Lung (tissue), 12 donors: Measurements from ENCODE around the gene CSF1. TPM values are rescaled to one million over a fixed set of nuclear protein-coding genes. Genes with fewer than 3 reads are reported as not detected.

Experiments used
- ATAC-seq: fragments of 200-7000 bp; cut with Tn5 transposase; one replicate; pipeline ENCODE4 v1.9.1; 2020; ENCODE audit warnings: moderate number of reproducible peaks; ENCODE audit not compliant: insufficient read depth, low FRiP score
- DNase-seq, 3 donors: peaks; one replicate each; pipeline ENCODE4 v3.0.0-alpha.2; 2013 to 2017
- H3K27ac ChIP-seq, 2 donors: one replicate each; pipeline ENCODE4 v1.5.1; 2013; ENCODE audit warnings: mild to moderate bottlenecking in 2 of 2, moderate library complexity in 2 of 2, control low read depth in 1 of 2, inconsistent platforms in 1 of 2, low read depth in 1 of 2, low read length in 1 of 2
- H3K27me3 ChIP-seq, 3 donors: one replicate each; pipeline ENCODE4 v1.5.1; 2013; ENCODE audit warnings: low read length in 2 of 3; ENCODE audit not compliant: control insufficient read depth in 3 of 3, insufficient read depth in 3 of 3
- H3K36me3 ChIP-seq, 4 donors: one replicate each; pipeline ENCODE4 v1.5.1; 2013; ENCODE audit warnings: low read length in 4 of 4, mild to moderate bottlenecking in 1 of 4, moderate library complexity in 1 of 4; ENCODE audit not compliant: control insufficient read depth in 4 of 4, insufficient read depth in 4 of 4
- H3K4me1 ChIP-seq, 5 donors: one replicate each; pipeline ENCODE4 v1.5.1; 2013; ENCODE audit warnings: low read length in 5 of 5, mild to moderate bottlenecking in 2 of 5, moderate library complexity in 1 of 5; ENCODE audit not compliant: control insufficient read depth in 5 of 5, insufficient read depth in 5 of 5
- H3K4me3 ChIP-seq: one replicate; pipeline ENCODE4 v1.5.1; 2013; ENCODE audit warnings: mild to moderate bottlenecking, control low read depth, moderate library complexity
- H3K9ac ChIP-seq, 2 donors: one replicate each; pipeline ENCODE4 v1.5.1; 2013; ENCODE audit warnings: low read length in 2 of 2, control low read depth in 1 of 2; ENCODE audit not compliant: insufficient read depth in 1 of 2
- H3K9me3 ChIP-seq, 4 donors: one replicate each; pipeline ENCODE4 v1.5.1; 2013; ENCODE audit warnings: low read length in 3 of 4, mild to moderate bottlenecking in 1 of 4, moderate library complexity in 1 of 4; ENCODE audit not compliant: control insufficient read depth in 4 of 4, insufficient read depth in 3 of 4
- WGBS, 2 donors: extraction: QIAGEN DNeasy Blood & Tissue Kit; methylation state at CpG; one replicate each; pipeline ENCODE4 v1.1.7; 2013; 5-methylcytosine and 5-hydroxymethylcytosine counted together
- polyA plus RNA-seq, 2 donors: library from polyadenylated mRNA; stranded (reverse); fragments of 200-250 nt; gene quantifications; one replicate each; pipeline ENCODE4 v1.2.1, GENCODE V29; 2013
- total RNA-seq, 2 donors: library from RNA; depleted of rRNA in 1 of 2; stranded (reverse); fragments of >200 nt in 1 of 2; gene quantifications; one replicate each; pipeline ENCODE4 v1.2.1, GENCODE V29; 2014 to 2021
- TF ChIP-seq, protein P1 (sequence below): IDR thresholded peaks from 2 replicates; pipeline ENCODE4 v1.5.1; 2012; ENCODE audit warnings: mild to moderate bottlenecking; ENCODE audit errors: control extremely low read depth, extremely low read depth
- donor health status: control.
- donor health status: control.
- donor health status: Bipolar disorder and iron deficiency.
- donor health status: healthy.
- donor health status: DM: yes; HTN: yes; CAD: no.

The CSF1 gene
- total and polyA plus RNA-seq, 4 donors = 13.5 to 65.3 (median 28.5) TPM

DNA sequence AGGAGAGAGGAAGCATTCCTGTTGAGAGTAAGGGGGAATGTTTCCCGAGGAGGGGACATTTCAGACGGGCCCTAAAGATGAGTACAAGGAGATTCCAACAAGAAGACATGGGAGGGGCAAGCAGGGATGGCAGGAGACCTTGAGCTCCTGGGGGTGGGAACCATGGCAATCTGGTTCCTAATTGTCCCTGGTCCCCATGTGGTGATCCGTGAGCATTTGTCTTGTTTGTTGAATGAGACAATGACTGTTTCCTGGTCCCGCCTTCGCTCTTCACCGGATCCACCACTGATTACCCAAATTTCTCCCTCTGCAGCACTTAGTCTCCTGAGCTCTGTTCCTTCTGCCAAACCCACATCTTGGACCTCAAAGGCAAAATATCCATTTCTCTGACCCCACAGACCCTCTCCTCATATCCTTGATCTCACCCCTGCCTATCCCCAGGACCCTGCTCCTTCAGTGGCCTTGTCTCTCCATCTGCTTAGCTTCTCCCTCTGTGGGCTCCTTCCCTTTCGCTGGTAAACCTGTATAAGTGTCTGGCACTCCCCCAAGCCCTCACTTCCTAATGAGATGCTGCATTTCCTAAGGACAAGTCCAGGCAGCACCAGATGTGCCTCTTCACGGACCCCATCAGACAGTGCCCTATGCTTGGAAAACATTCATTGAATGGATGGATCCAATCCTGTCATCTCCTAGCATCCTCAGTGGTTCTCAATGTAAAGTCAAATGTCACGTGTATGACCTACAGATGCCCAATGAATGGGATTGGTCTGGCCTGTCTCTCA is 8.3 kb upstream of the CSF1 start:
- WGBS, 2 donors = 89 to 92% methylated on average over 9 of the region's 9 CpGs
- Histone ChIP-seq H3K4me3 (no peak overlapping the region), H3K9ac (no peak overlapping the region), H3K9me3 (no peaks in the 10 kb centered on the region), H3K27ac (no peak overlapping the region), H3K4me1 (peaks cover 0 to 3% (median 0%) of the 10 kb centered on the region in 5 donors), H3K27me3 (no peaks in the 10 kb centered on the region), H3K36me3 (no peaks in the 10 kb centered on the region)
- DNase-seq = no peak
- ATAC-seq = no peak
- TF ChIP-seq, protein P1, sequence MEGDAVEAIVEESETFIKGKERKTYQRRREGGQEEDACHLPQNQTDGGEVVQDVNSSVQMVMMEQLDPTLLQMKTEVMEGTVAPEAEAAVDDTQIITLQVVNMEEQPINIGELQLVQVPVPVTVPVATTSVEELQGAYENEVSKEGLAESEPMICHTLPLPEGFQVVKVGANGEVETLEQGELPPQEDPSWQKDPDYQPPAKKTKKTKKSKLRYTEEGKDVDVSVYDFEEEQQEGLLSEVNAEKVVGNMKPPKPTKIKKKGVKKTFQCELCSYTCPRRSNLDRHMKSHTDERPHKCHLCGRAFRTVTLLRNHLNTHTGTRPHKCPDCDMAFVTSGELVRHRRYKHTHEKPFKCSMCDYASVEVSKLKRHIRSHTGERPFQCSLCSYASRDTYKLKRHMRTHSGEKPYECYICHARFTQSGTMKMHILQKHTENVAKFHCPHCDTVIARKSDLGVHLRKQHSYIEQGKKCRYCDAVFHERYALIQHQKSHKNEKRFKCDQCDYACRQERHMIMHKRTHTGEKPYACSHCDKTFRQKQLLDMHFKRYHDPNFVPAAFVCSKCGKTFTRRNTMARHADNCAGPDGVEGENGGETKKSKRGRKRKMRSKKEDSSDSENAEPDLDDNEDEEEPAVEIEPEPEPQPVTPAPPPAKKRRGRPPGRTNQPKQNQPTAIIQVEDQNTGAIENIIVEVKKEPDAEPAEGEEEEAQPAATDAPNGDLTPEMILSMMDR = no peak

DNA sequence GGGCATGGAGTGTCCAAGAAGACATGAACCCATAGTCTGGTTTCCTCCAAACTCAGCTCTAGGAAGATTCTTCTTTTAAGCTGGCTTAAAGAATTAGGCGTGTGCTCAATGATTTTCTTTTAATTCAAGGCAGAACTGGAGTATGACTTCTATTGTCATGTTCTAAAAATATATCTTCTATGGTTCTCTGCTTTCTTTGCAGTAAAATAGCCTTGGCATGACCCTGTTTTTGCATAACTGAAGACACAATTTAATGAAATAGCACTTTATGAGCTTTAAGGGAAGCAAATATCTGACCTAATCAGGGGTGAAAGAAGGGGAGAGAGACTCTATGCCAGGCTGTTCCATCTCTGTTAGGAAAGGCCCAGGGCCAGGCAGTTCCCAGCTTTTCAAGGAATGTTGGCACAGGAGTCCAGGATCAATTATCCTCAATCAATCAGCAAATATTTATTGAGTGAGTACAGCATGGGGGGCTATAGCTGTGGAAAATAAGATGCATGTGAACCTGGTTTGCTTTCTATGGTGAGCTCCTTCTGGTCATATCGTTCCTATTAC is 7.2 kb upstream of the CSF1 start:
- Histone ChIP-seq H3K27me3 (no peaks in the 10 kb centered on the region), H3K9me3 (no peaks in the 10 kb centered on the region), H3K36me3 (no peaks in the 10 kb centered on the region), H3K9ac (no peak overlapping the region), H3K4me3 (no peak overlapping the region), H3K27ac (no peak overlapping the region), H3K4me1 (peaks cover 0 to 3% (median 0%) of the 10 kb centered on the region in 5 donors)
- DNase-seq (no peak), ATAC-seq (no peak)
- TF ChIP-seq, protein P1 = no peak
- WGBS, 2 donors = 97% methylated on average over 2 of the region's 2 CpGs

DNA sequence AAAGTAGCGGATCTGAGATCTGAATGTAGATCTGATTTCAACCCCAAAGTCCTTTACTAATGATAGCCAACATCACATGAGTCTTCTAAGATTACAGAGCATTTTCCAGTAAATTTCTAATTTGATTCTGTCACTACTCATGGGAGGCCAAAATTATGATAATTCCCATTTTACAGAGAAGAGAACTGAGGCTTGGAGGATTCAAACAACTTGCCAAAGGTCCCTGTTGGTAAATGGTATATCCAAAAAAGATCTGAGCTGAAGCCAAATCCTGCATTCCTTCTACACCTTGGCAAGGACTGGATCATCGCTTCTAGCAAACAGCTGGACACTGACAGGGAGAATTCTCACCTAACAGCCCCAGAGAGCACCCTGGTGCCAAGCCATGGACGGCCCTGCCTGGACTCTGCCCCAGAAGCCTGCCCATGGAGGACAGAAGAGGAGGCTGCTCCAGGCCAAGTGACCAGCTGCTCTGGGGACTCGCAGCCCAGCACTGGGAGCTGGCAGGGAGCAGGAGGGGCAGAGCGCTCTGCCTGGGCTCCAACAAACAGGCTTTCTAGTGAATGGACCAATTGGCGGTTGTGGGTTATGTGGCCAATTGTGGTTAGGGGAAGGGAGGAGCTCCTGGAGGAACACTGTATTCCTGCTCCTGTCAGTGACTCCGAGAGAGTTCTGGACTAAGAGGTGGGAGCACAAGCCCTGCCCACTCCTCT is 6.4 kb upstream of the CSF1 start:
- TF ChIP-seq, protein P1 = no peak
- peaks cover 0 to 6% (median 0%) of the 10 kb centered on the region in 5 donors for H3K4me1 ChIP-seq
- H3K36me3 ChIP-seq = no peaks in the 10 kb centered on the region
- no peak overlapping the region for H3K9ac ChIP-seq
- 83 to 85% methylated on average over 7 of the region's 7 CpGs for WGBS, 2 donors
- DNase-seq (no peak), ATAC-seq (no peak)
- H3K4me3 ChIP-seq = no peak overlapping the region
- no peak overlapping the region for H3K27ac ChIP-seq
- no peaks in the 10 kb centered on the region for H3K9me3 ChIP-seq
- H3K27me3 ChIP-seq = peaks cover 0 to 4% (median 0%) of the 10 kb centered on the region in 3 donors
